GM18873 (cell line): ENCODE data around the gene PIWIL1.

ENCODE experiments used
- ATAC-seq: cut with Tn5 transposase; IDR thresholded peaks from one replicate; pipeline ENCODE4 v1.9.1; 2021; ENCODE audit warnings: mild to moderate bottlenecking, moderate library complexity, moderate number of reproducible peaks; ENCODE audit not compliant: unreplicated experiment, low FRiP score

The PIWIL1 gene

GRCh38 chr12:130335517-130336392 is 1.9 kb upstream of the PIWIL1 start:
- no peak for ATAC-seq

GRCh38 chr12:130336723-130337487 is 782 bp upstream of the PIWIL1 start:
- ATAC-seq = no peak

- no peak for ATAC-seq
Observed at GRCh38 chr12:130338794-130339601, 1.3 kb downstream of the PIWIL1 start.

GRCh38 chr12:130339951-130340350 is 2.3 kb downstream of the PIWIL1 start:
- no peak for ATAC-seq

GRCh38 chr12:130342442-130342841 is 4.8 kb downstream of the PIWIL1 start:
- no peak for ATAC-seq

GRCh38 chr12:130342842-130343241 is 5.2 kb downstream of the PIWIL1 start:
- ATAC-seq = no peak

GRCh38 chr12:130344529-130344928 is 6.8 kb downstream of the PIWIL1 start:
- ATAC-seq = no peak

- no peak for ATAC-seq
Observed at GRCh38 chr12:130345292-130345691, 7.6 kb downstream of the PIWIL1 start.

GRCh38 chr12:130347588-130347987 is 9.9 kb downstream of the PIWIL1 start:
- ATAC-seq = no peak

- ATAC-seq = no peak
Observed at GRCh38 chr12:130350715-130351114, 13.0 kb downstream of the PIWIL1 start.

GRCh38 chr12:130351326-130351725 is 13.6 kb downstream of the PIWIL1 start:
- no peak for ATAC-seq

GRCh38 chr12:130353081-130353480 is 15.4 kb downstream of the PIWIL1 start:
- ATAC-seq = no peak

- ATAC-seq = no peak
Observed at GRCh38 chr12:130354407-130354806, 16.7 kb downstream of the PIWIL1 start.

GRCh38 chr12:130356222-130356621 is 18.5 kb downstream of the PIWIL1 start:
- no peak for ATAC-seq

GRCh38 chr12:130357241-130357640 is 19.6 kb downstream of the PIWIL1 start:
- no peak for ATAC-seq

- ATAC-seq = no peak
Observed at GRCh38 chr12:130357729-130358330, 20.1 kb downstream of the PIWIL1 start.

GRCh38 chr12:130362060-130362459 is 24.4 kb downstream of the PIWIL1 start:
- ATAC-seq = no peak

GRCh38 chr12:130364578-130364977 is 26.9 kb downstream of the PIWIL1 start:
- no peak for ATAC-seq

- no peak for ATAC-seq
Observed at GRCh38 chr12:130366159-130366558, 28.5 kb downstream of the PIWIL1 start.

GRCh38 chr12:130367003-130367402 is 29.3 kb downstream of the PIWIL1 start:
- no peak for ATAC-seq
